Tibial nerve (tissue), 3 donors: ENCODE measurements around the gene CEP44.

Experiments used
- POLR2A ChIP-seq, 2 donors: fragments of 450-650 bp; IDR thresholded peaks; one replicate each; pipeline ENCODE4 v1.6.1; 2017; ENCODE audit warnings: antibody characterized with exemption in 2 of 2, mild to moderate bottlenecking in 2 of 2, moderate library complexity in 2 of 2
- TF ChIP-seq, protein P1 (sequence below), 5 experiments: fragments of 200-600 bp in 3 of 5; fragments of 450-650 bp in 2 of 5; sonication (generic) in 3 of 5; IDR thresholded peaks; one replicate each; pipeline ENCODE4 v1.5.1; 2016 to 2019; ENCODE audit warnings: antibody characterized with exemption in 5 of 5, mild to moderate bottlenecking in 3 of 5, moderate library complexity in 2 of 5

DNA sequence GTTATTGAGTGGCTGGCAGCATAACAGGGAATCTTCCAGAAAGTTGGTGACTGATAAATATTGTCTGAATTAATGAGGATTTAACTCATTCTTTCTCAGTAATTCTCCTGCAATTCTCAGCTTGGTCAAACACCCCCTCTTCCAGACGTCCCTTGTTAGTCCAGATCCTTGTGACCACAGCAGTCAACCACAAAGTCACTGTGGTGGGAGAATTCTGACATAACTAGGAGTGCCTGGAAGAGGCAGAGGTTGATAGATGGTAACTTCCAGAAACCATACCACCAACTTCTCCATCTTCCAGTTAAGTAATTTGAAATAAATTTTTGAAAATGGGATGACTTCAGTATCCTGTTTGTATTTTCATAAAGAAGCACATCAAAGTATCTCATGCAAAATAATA is 90.1 kb downstream of the CEP44 start:
- TF ChIP-seq, protein P1, sequence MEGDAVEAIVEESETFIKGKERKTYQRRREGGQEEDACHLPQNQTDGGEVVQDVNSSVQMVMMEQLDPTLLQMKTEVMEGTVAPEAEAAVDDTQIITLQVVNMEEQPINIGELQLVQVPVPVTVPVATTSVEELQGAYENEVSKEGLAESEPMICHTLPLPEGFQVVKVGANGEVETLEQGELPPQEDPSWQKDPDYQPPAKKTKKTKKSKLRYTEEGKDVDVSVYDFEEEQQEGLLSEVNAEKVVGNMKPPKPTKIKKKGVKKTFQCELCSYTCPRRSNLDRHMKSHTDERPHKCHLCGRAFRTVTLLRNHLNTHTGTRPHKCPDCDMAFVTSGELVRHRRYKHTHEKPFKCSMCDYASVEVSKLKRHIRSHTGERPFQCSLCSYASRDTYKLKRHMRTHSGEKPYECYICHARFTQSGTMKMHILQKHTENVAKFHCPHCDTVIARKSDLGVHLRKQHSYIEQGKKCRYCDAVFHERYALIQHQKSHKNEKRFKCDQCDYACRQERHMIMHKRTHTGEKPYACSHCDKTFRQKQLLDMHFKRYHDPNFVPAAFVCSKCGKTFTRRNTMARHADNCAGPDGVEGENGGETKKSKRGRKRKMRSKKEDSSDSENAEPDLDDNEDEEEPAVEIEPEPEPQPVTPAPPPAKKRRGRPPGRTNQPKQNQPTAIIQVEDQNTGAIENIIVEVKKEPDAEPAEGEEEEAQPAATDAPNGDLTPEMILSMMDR (IDR thresholded peaks at IDR 0.05), result no peak
- no peak for TF ChIP-seq POLR2A (IDR thresholded peaks at IDR 0.05)
